ENCODE data around the gene AP5Z1. TPM values are rescaled to one million over a fixed set of nuclear protein-coding genes. Genes with fewer than 3 reads are reported as not detected.

Gene AP5Z1
- total RNA-seq, 3 donors from 2014 or later (not counting 1 experiment from before 2014, with no cell fraction given): 140 to 156 (median 143) TPM

- no peak overlapping the region for H3K27ac ChIP-seq (ENCODE audit: low read length)
- Mint-ChIP-seq H3K27me3 (ENCODE audit: low read depth in 2 of 2) (peaks cover 0 to 4% of the 10 kb centered on the region in 2 donors), H3K9me3 (no peaks in the 10 kb centered on the region), H3K4me3 (no peak overlapping the region), H3K4me1 (peaks cover 0 to 5% of the 10 kb centered on the region in 2 donors), H3K27ac (no peak overlapping the region), H3K36me3 (no peaks in the 10 kb centered on the region)
- H3K9me3 ChIP-seq (ENCODE audit: control insufficient read depth, insufficient read depth, low read length): no peaks in the 10 kb centered on the region
- no peaks in the 10 kb centered on the region for H3K36me3 ChIP-seq (ENCODE audit: control insufficient read depth, insufficient read depth, low read length)
- no peak overlapping the region for H3K4me3 ChIP-seq (ENCODE audit: low read length)
- DNase-seq (no peak), ATAC-seq (no peak)
- 85% methylated on average over 16 of the region's 16 CpGs for whole genome bisulfite sequencing (ENCODE audit: insufficient coverage)
- no peaks in the 10 kb centered on the region for H3K4me1 ChIP-seq (ENCODE audit: control insufficient read depth, insufficient read depth, low read length)
- H3K27me3 ChIP-seq (ENCODE audit: control insufficient read depth, insufficient read depth, low read length): peaks cover under 1% of the 10 kb centered on the region
- TF ChIP-seq CTCF (IDR thresholded peaks at IDR 0.05): no peak
- intact Hi-C loops (cut with micrococcal nuclease): no loop called here
Measured at GRCh38 chr7:4840079-4840501, 64.7 kb downstream of the AP5Z1 start.

Other genes starting within 250 kb of the AP5Z1 start
- 10 to 100 TPM; 51.6 to 59.7 (median 55.3) TPM for gene FOXK1, start 93.3 kb upstream of the AP5Z1 start, total RNA-seq
- under 1 TPM; 0.14 to 0.36 (median 0.20) TPM for gene PAPOLB, start 86.4 kb downstream of the AP5Z1 start, total RNA-seq
- not detected for gene RADIL, start 108.1 kb downstream of the AP5Z1 start, total RNA-seq
- gene MMD2, start 183.6 kb downstream of the AP5Z1 start, total RNA-seq: not detected

Data from natural killer cell (primary cell).